HFF-Myc (cell line): ENCODE measurements around the gene S100A2.

Source experiments
- DNase-seq: peaks from one replicate; pipeline ENCODE4 v3.0.0-alpha.2; 2011; ENCODE audit warnings: low read depth; ENCODE audit errors: extremely low read depth
- H3K4me3 ChIP-seq: replicated peaks from 2 replicates; pipeline ENCODE4 v1.5.1; 2011; ENCODE audit warnings: low read depth, mild to moderate bottlenecking, control low read depth, low read length
- CTCF ChIP-seq: IDR thresholded peaks from 2 replicates; pipeline ENCODE4 v1.5.1; 2012; ENCODE audit warnings: mild to moderate bottlenecking, low read depth, low read length, control low read depth; ENCODE audit errors: missing control alignments

S100A2 gene

GRCh38 chr1:153550827-153551500 lies 14.7 kb downstream of the S100A2 start:
- TF ChIP-seq CTCF, result no peak
- DNase-seq, result no peak

GRCh38 chr1:153550398-153550758 lies 15.3 kb downstream of the S100A2 start:
- no peak for TF ChIP-seq CTCF
- DNase-seq, result no peak

More at GRCh38 chr1:153550827-153551500, 14.7 kb downstream of the S100A2 start:
- H3K4me3 ChIP-seq, result no peak overlapping the region

GRCh38 chr1:153549741-153550397 lies 15.8 kb downstream of the S100A2 start:
- no peak overlapping the region for H3K4me3 ChIP-seq
- no peak for DNase-seq
- TF ChIP-seq CTCF, result no peak

More at GRCh38 chr1:153550398-153550758, 15.3 kb downstream of the S100A2 start:
- no peak overlapping the region for H3K4me3 ChIP-seq

GRCh38 chr1:153548722-153549688 lies 16.6 kb downstream of the S100A2 start, which contains the start of gene S100A3:
Gene S100A3, minus strand, starts transcription at chr1:153549258. Its CDS starts 773 bp downstream, at chr1:153548485.
- DNase-seq, result no peak
- peak; percentile 3 for TF ChIP-seq CTCF
- 0 out of 2 replicates have a peak within 1 kb of the TSS, but pooled peaks have one; percentile 2 for H3K4me3 ChIP-seq

GRCh38 chr1:153547560-153548551 lies 17.8 kb downstream of the S100A2 start:
- TF ChIP-seq CTCF, result no peak
- no peak for DNase-seq
- H3K4me3 ChIP-seq, result peak overlapping the region; percentile 75; the same call in 1 of the 2 replicates
